Activated naive CD8-positive, alpha-beta T cell treated with anti-CD3 and anti-CD28 coated beads for 36 hours (primary cell): ENCODE results near the gene OSGEP. TPM values are rescaled to one million over a fixed set of nuclear protein-coding genes. Genes with fewer than 3 reads are reported as not detected.
"Not testable (repeated sequence)": the region's sequence is repeated elsewhere in the genome, so short reads cannot be mapped to it uniquely, and the experiment has no call there.

Experiments
- DNase-seq: peaks from one replicate; pipeline ENCODE4 v3.0.0; 2021
- H3K27ac Mint-ChIP-seq: one replicate; pipeline ENCODE4 v1.8.0; 2022; ENCODE audit warnings: mild to moderate bottlenecking, moderate library complexity, mixed read lengths
- H3K27me3 Mint-ChIP-seq: one replicate; pipeline ENCODE4 v1.8.0; 2022; ENCODE audit warnings: mild to moderate bottlenecking, mixed read lengths
- H3K36me3 Mint-ChIP-seq: one replicate; pipeline ENCODE4 v1.8.0; 2021; ENCODE audit warnings: mild to moderate bottlenecking, mixed read lengths
- H3K4me1 Mint-ChIP-seq: one replicate; pipeline ENCODE4 v1.8.0; 2021; ENCODE audit warnings: mixed read lengths
- H3K4me3 Mint-ChIP-seq: one replicate; pipeline ENCODE4 v1.8.0; 2022; ENCODE audit warnings: mild to moderate bottlenecking, moderate library complexity, mixed read lengths
- H3K9me3 Mint-ChIP-seq: one replicate; pipeline ENCODE4 v1.8.0; 2022; ENCODE audit warnings: mixed read lengths
- total RNA-seq, 2 experiments: library from RNA; stranded (reverse); gene quantifications; one replicate each; pipeline ENCODE4 v1.2.3, GENCODE V29; 2021

OSGEP gene
- total RNA-seq, 2 experiments from 2014 or later: 59.0 to 59.2 TPM

DNA sequence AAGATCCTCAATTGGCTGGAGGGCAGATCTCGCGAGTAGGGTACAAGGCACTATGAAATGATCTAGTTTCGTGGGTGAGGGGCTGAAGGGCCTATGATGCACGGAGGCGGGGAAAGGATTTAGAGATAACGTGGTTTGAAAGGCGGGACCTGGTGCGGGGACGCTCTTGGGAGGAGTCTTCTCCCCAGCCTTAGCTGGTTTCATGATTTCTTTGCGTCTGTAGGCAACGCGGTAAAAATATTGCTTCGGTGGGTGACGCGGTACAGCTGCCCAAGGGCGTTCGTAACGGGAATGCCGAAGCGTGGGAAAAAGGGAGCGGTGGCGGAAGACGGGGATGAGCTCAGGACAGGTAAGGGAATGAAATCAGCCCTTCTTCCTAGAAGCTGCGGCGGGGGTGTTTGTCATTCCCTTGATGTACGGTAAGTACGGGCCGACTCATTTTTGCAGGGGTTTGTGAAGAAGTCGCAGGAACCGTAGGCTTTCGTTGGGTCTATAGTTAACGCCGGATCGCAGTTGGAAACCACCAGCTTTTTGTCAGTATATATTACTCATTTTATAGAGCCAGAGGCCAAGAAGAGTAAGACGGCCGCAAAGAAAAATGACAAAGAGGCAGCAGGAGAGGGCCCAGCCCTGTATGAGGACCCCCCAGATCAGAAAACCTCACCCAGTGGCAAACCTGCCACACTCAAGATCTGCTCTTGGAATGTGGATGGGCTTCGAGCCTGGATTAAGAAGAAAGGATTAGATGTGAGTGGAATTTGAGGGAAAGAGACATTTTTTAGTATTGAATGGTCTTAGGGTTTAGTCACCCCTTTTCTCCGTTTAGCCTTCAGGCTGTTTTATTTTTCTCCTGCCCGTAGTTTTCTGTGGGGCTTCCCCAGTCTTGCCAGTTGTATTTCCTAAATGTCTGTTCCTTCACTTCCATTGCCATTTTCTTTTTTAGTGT is 1.0 kb upstream of the OSGEP start:
- Mint-ChIP-seq H3K9me3 (no peaks in the 10 kb centered on the region), H3K4me3 (no peak overlapping the region), H3K4me1 (peaks cover 28% of the 10 kb centered on the region), H3K36me3 (peaks cover 17% of the 10 kb centered on the region), H3K27me3 (no peaks in the 10 kb centered on the region), H3K27ac (no peak overlapping the region)
- no peak for DNase-seq

GRCh38 chr14:20452831-20453230 is 1.8 kb downstream of the OSGEP start:
- peaks cover 24% of the 10 kb centered on the region for H3K36me3 Mint-ChIP-seq
- H3K27me3 Mint-ChIP-seq, H3K9me3 Mint-ChIP-seq, DNase-seq: not testable (repeated sequence)
- peak overlapping the region; percentile 38 for H3K4me3 Mint-ChIP-seq
- peak overlapping the region; percentile 40 for H3K27ac Mint-ChIP-seq
- H3K4me1 Mint-ChIP-seq: peaks cover 12% of the 10 kb centered on the region

DNA sequence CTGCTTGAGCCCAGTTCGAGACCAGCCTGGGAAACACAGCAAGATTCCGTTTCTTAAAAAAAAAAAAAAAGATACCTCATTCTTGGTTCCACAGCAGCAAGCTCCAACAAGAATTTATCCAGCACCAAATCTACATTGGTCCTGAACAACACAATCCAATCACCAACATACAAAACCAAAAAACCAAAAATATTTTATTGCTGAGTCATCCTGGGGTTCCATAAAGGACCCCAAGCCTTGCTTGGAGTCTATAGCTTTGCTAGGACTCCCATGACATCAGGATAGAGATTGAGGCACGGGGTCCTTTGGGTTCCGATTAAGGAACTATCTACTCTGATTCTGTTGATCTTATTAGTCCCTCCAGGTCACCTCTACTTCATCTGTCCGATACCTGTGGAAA is 7.7 kb downstream of the OSGEP start:
- peaks cover 6% of the 10 kb centered on the region for H3K4me1 Mint-ChIP-seq
- H3K36me3 Mint-ChIP-seq: peaks cover 31% of the 10 kb centered on the region
- H3K4me3 Mint-ChIP-seq: no peak overlapping the region
- no peaks in the 10 kb centered on the region for H3K9me3 Mint-ChIP-seq
- DNase-seq: no peak
- H3K27me3 Mint-ChIP-seq: no peaks in the 10 kb centered on the region
- H3K27ac Mint-ChIP-seq: peak overlapping the region; percentile 63

DNA sequence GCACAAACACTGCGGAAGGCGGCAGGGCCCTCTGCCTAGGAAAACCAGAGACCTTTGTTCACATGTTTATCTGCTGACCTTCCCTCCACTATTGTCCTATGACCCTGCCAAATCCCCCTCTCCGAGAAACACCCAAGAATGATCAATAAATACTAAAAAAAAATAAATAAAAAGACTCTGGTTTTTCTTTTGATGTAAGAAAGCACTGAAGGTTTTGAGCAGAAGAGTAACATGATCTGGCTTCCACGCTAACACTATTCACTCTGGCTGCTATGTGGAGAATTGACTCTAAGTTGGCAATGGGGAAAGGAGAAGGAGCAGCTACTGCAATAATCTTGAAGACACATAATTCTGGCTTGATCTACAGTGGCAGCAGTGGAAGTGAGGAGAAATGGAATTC is 11.0 kb downstream of the OSGEP start:
- H3K27me3 Mint-ChIP-seq, H3K4me3 Mint-ChIP-seq, DNase-seq, H3K9me3 Mint-ChIP-seq, H3K27ac Mint-ChIP-seq: not testable (repeated sequence)
- Mint-ChIP-seq H3K36me3 (peaks cover 18% of the 10 kb centered on the region), H3K4me1 (peaks cover 20% of the 10 kb centered on the region)

DNA sequence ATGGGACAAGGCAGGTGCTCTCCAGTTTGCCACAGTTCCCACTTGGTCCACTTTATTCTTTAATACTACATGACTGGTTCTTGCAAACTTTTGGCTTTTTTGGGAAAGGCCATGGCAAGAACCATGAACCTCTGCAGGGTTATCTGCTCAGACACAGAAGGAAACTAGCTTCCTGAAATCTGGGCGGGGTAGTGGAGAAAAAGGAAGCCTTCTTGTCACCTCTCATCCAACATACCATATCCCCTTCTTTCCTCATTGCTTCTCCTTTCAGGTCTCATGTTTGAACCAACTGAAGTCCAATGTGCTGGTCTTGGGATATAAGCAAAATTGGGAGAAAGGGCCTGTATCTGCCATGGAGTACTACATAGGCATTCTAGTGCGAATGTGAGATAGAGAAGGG is 13.2 kb downstream of the OSGEP start:
- Mint-ChIP-seq H3K27me3 (no peaks in the 10 kb centered on the region), H3K9me3 (no peaks in the 10 kb centered on the region), H3K4me1 (peaks cover 20% of the 10 kb centered on the region), H3K4me3 (no peak overlapping the region), H3K36me3 (peaks cover 7% of the 10 kb centered on the region), H3K27ac (peak overlapping the region; percentile 82)
- DNase-seq: no peak

DNA sequence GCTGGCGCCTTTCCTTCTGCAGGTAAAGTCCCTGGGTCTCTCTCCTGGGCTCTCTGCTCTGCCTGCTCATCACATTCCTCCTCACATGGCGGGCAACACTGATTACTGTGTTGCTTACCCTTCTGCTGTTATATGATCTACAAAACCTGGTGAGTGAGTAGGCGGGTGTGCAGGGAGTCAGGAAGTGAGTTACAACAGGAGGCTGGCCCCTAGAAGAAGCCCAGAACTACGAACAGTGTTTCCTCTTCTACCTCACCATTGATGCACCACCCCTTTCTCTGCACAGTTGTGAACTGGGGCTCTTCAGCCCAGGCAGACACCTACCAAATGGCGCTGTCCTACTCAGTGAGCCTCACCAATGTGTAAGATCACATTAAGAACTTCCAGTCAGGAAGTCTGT is 13.7 kb downstream of the OSGEP start:
- peak; percentile 30 for DNase-seq
- Mint-ChIP-seq H3K27ac (peak overlapping the region; percentile 82), H3K4me3 (peak overlapping the region; percentile 54), H3K36me3 (peaks cover 7% of the 10 kb centered on the region), H3K9me3 (no peaks in the 10 kb centered on the region), H3K27me3 (no peaks in the 10 kb centered on the region), H3K4me1 (peaks cover 20% of the 10 kb centered on the region)

DNA sequence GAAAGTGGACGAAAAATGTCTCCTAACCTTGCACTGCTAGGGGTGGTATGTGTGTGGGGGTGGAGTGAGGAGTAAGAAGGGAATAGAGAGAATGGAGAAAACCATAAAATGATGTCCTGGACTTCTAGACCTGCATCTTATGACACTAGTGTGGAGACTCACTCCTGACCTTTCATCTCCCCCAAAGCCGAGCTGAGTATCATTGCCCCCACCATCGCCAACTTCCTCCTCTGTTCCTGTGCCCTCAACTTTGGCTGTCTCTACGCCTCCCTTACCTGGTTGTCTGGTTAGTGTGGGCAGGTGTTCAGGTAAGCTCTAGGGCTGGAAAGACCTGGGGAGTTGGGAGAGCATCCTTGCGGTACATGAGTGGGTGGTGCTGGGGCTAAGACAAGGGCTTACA is 14.1 kb downstream of the OSGEP start:
- H3K36me3 Mint-ChIP-seq: peaks cover 7% of the 10 kb centered on the region
- peaks cover 20% of the 10 kb centered on the region for H3K4me1 Mint-ChIP-seq
- DNase-seq: no peak
- H3K27ac Mint-ChIP-seq: peak overlapping the region; percentile 82
- H3K9me3 Mint-ChIP-seq: no peaks in the 10 kb centered on the region
- no peaks in the 10 kb centered on the region for H3K27me3 Mint-ChIP-seq
- H3K4me3 Mint-ChIP-seq: peak overlapping the region; percentile 54

DNA sequence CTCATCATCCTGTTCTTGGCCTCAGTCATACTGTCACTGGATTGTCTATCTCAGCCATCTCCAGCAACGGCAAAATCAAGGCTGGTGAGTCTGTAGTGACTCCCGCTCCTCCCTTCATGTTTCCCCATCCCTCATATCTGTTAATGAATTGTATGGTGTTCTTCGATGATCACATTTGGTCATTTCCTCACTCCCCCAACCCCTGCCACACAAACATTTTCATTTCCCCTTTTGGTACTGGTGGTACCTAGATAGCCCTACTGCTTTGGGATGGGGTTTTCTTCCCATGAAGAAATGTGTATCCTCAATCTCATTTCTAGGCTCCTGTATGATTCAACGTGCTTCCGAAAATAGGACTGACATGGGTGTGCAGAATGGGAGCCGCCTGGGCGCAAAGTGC is 15.9 kb downstream of the OSGEP start:
- no peaks in the 10 kb centered on the region for H3K27me3 Mint-ChIP-seq

GRCh38 chr14:20436363-20436755 is 18.3 kb downstream of the OSGEP start:
- no peaks in the 10 kb centered on the region for H3K36me3 Mint-ChIP-seq
- H3K4me3 Mint-ChIP-seq: no peak overlapping the region
- no peak for DNase-seq
- no peaks in the 10 kb centered on the region for H3K9me3 Mint-ChIP-seq
- no peak overlapping the region for H3K27ac Mint-ChIP-seq
- H3K27me3 Mint-ChIP-seq: no peaks in the 10 kb centered on the region
- H3K4me1 Mint-ChIP-seq: peaks cover 13% of the 10 kb centered on the region

More for the DNA sequence above, 15.9 kb downstream of the OSGEP start:
- peaks cover 7% of the 10 kb centered on the region for H3K36me3 Mint-ChIP-seq
- DNase-seq: no peak
- H3K9me3 Mint-ChIP-seq: no peaks in the 10 kb centered on the region
- H3K4me1 Mint-ChIP-seq: peaks cover 20% of the 10 kb centered on the region
- H3K4me3 Mint-ChIP-seq: no peak overlapping the region
- no peak overlapping the region for H3K27ac Mint-ChIP-seq

DNA sequence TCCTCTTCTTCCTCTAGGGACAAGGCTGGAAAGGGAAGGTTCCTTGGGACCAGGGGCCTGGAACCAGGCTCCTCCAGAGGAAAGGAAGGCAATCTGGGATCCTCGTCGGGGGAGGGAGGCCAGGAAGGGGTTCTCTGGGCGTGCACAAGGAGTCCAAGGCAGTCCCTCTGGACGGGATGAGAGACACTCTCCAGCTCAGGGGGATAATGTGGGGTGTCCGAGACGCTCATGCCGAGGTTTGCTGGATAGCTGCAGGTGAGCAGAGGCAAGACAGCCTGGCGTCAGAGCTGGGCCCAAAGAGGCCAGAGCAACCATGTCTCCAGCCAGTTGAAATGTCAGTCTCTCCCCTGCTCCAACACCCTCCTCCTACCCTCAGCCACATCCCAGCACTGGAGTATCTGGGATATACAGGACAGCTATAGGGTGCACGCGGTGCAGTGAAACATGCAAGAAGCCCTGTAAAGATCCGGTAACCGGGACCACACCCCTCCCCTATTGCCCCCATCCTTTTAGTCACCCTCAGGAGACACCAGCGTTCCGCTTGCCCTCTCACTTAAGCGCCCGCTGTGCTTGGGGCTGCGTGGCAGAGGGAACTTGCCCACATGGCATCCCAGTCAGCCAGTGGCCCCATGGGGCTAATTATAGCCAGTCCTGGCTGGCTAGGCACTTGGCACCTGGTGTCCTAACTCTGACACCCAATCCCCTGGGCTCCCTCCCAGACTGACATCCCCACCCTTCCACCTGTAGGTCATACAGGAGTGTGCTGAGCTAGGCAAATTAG is 18.8 kb downstream of the OSGEP start, which contains the start of gene KLHL33:
Gene KLHL33, minus strand, starts transcription at position 585 of the 781 bp plus-strand sequence. Its CDS starts 355 bp downstream, at position 230.
- peaks cover 8% of the 10 kb centered on the region for H3K4me1 Mint-ChIP-seq
- no peak for DNase-seq
- no peak within 1 kb of the TSS for H3K27ac Mint-ChIP-seq
- H3K4me3 Mint-ChIP-seq: no peak within 1 kb of the TSS
- no peaks in the 10 kb centered on the region for H3K36me3 Mint-ChIP-seq
- H3K27me3 Mint-ChIP-seq: no peaks in the 10 kb centered on the region
- H3K9me3 Mint-ChIP-seq: no peaks in the 10 kb centered on the region

- Mint-ChIP-seq H3K36me3 (no peaks in the 10 kb centered on the region), H3K4me1 (peaks cover 2% of the 10 kb centered on the region), H3K9me3 (no peaks in the 10 kb centered on the region), H3K4me3 (no peak overlapping the region), H3K27ac (no peak overlapping the region), H3K27me3 (no peaks in the 10 kb centered on the region)
- no peak for DNase-seq
Measured at GRCh38 chr14:20434701-20435581, 19.7 kb downstream of the OSGEP start.

DNA sequence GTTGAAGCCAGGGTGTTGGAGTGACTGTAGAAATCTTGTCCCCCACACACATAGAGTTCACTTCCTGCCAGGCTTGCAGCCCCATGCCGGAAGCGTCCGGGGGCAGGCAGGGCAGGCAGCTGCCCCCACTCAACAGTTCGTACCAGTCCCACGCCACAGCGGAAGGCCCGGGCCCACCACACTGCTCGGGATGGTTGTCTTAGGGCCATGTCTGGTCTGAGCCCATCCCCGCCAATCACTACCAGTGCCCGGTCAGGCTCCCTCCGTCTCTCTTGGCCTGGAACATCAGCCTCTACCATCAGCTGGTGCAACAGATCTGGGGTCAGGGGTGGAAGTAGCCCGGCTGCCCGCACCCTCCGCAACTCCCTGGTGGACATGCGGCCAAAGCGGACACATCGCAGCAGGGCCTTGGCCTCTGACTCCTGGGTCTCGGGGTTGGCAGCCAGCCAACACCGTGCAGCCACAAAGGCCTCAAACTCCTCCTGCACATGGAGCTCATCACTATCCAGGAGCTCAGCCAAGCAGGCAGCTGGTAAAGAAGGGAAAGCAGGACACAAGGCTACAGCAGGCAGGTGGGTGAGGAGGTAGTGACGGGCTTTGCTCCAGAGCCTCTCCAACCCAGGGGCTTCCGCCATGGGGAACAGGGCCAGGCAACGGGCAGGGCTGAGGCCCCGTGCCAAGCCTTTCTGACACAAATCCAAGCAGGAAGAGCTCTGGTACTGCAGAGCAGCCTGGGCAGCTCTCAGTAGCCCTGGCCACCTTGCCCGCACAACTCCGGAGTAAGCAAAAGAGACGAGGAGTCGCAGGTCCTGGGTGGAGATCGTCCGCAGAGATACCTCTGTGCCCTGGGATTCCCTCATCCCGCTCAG is 24.6 kb downstream of the OSGEP start:
- Mint-ChIP-seq H3K36me3 (peaks cover 4% of the 10 kb centered on the region), H3K27ac (peak overlapping the region; percentile 36), H3K27me3 (no peaks in the 10 kb centered on the region), H3K4me3 (peak overlapping the region; percentile 20), H3K9me3 (no peaks in the 10 kb centered on the region), H3K4me1 (peaks cover 37% of the 10 kb centered on the region)
- peak; percentile 21 for DNase-seq

DNA sequence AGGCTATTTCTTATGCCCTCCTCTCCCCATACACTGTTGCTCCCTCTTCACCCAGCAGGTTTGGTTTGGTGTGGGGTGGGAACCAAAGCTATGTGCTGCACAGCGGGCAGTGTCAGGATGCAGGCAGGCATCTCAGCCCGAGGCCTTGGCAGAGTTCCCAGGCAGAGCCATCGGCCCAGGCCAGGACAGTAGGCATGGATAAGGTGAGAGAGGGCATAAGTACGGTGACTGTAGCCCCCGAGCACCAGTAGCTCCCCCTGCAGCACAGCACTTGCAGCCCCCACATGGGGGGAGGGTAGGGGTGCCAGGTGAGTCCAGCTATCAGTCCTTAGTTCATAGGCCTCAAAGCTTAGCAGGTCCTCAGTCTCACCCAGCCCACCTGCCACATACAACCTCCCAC is 25.8 kb downstream of the OSGEP start:
- Mint-ChIP-seq H3K4me3 (peak overlapping the region; percentile 74), H3K9me3 (no peaks in the 10 kb centered on the region), H3K27me3 (no peaks in the 10 kb centered on the region), H3K4me1 (peaks cover 41% of the 10 kb centered on the region), H3K36me3 (peaks cover 4% of the 10 kb centered on the region), H3K27ac (peak overlapping the region; percentile 93)
- no peak for DNase-seq

DNA sequence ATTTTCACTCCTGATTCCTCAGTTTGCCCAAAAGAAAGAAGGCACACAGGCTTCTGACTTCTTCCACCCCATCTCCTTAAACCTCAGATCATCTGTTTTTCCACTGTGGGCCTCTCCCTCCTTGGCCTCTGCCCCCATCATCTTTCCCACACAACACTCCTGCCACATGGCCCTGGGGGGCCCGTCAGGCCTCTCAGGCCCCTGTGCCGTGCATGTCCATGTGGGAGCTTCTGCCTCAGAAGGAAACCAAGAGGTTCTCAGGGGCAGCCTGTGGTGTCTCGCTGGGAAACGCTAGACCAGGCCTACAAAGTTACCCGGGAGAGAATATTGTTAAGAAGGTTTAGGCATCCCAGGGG is 26.6 kb downstream of the OSGEP start:
- no peak for DNase-seq
- no peaks in the 10 kb centered on the region for H3K9me3 Mint-ChIP-seq
- H3K36me3 Mint-ChIP-seq: peaks cover 4% of the 10 kb centered on the region
- H3K4me3 Mint-ChIP-seq: peak overlapping the region; percentile 74
- H3K27me3 Mint-ChIP-seq: no peaks in the 10 kb centered on the region
- H3K27ac Mint-ChIP-seq: peak overlapping the region; percentile 93
- peaks cover 42% of the 10 kb centered on the region for H3K4me1 Mint-ChIP-seq
